ENCODE measurements around the gene CDC25A.

DNA sequence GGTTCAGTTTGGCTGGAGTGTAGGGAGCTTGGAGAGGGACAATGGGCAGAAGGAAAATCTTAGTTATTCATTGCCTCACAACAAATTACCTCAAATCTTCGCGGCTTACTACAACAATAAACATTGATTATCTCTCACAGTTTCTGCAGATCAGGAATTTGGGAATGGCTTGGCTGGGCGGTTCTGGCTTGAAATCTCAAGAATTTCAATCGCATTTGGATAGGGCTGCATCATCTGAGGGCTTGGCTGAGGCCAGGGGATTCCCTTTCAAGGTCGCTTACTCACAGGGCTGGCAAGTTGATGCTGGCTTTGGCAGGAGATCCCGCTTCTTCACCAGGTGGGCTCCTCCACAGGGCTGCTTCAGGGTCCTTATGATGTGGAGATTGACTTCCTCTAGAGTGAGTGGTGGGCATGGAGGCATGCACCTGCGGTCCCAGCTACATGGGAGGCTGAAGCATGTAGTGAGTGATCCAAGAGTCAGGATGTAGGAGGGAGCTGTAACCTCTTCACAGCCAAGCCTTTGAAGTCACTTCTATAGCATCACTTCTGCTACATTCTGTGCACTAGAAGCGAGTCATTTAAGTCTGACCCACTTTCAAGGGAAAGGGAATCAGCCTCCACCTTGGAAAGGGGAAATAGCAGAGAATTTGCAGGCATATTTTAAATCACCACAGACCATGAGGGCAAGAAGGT is 63.1 kb downstream of the CDC25A start:
- TF ChIP-seq, protein P1, sequence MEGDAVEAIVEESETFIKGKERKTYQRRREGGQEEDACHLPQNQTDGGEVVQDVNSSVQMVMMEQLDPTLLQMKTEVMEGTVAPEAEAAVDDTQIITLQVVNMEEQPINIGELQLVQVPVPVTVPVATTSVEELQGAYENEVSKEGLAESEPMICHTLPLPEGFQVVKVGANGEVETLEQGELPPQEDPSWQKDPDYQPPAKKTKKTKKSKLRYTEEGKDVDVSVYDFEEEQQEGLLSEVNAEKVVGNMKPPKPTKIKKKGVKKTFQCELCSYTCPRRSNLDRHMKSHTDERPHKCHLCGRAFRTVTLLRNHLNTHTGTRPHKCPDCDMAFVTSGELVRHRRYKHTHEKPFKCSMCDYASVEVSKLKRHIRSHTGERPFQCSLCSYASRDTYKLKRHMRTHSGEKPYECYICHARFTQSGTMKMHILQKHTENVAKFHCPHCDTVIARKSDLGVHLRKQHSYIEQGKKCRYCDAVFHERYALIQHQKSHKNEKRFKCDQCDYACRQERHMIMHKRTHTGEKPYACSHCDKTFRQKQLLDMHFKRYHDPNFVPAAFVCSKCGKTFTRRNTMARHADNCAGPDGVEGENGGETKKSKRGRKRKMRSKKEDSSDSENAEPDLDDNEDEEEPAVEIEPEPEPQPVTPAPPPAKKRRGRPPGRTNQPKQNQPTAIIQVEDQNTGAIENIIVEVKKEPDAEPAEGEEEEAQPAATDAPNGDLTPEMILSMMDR (IDR thresholded peaks at IDR 0.05): no peak
- no peak for TF ChIP-seq POLR2A (IDR thresholded peaks at IDR 0.05)
